Endometrial microvascular endothelial cells (primary cell): ENCODE results near the gene LCN2. TPM values are rescaled to one million over a fixed set of nuclear protein-coding genes. Genes with fewer than 3 reads are reported as not detected.

Experiments
- in situ Hi-C: cut with HindIII; loops from 2 replicates; pipeline ENCODE4 v1.10.0; 2017; ENCODE audit warnings: low sequenced_read_pairs, low pct_unique_long_range_greater_than_20kb; ENCODE audit errors: inconsistent ontology term
- total RNA-seq: library from RNA; depleted of rRNA; stranded (reverse); fragments of >200 nt; gene quantifications from one replicate; pipeline ENCODE4 v1.2.3, GENCODE V29; 2015; ENCODE audit errors: inconsistent ontology term

LCN2 gene
- total RNA-seq, 1 donor from 2014 or later, result not detected

GRCh38 chr9:128144239-128145181, 4.7 kb upstream of the LCN2 start:
- in situ Hi-C loops, result no loop called here

- in situ Hi-C loops, result no loop called here
These were observed 3.7 kb upstream of the LCN2 start for GRCh38 chr9:128145536-128145935.

- in situ Hi-C loops, result no loop called here
These were observed 3.3 kb upstream of the LCN2 start for GRCh38 chr9:128145951-128146351.

- in situ Hi-C loops, result no loop called here
These were observed 2.6 kb upstream of the LCN2 start for GRCh38 chr9:128146591-128147120.

GRCh38 chr9:128148509-128149000, 698 bp upstream of the LCN2 start:
- in situ Hi-C loops, result no loop called here

- in situ Hi-C loops, result no loop called here
These were observed 819 bp downstream of the LCN2 start for GRCh38 chr9:128149951-128150593.

GRCh38 chr9:128150594-128151308, 1.5 kb downstream of the LCN2 start:
- in situ Hi-C loops, result no loop called here

GRCh38 chr9:128151309-128152132, 2.3 kb downstream of the LCN2 start:
- in situ Hi-C loops, result no loop called here

GRCh38 chr9:128152133-128153059, 3.1 kb downstream of the LCN2 start:
- in situ Hi-C loops, result no loop called here

- in situ Hi-C loops, result no loop called here
These were observed 4.0 kb downstream of the LCN2 start for GRCh38 chr9:128153060-128153946.

- in situ Hi-C loops, result no loop called here
These were observed 4.9 kb downstream of the LCN2 start for GRCh38 chr9:128153947-128154695.

GRCh38 chr9:128155736-128156500, 6.7 kb downstream of the LCN2 start:
- in situ Hi-C loops, result no loop called here

GRCh38 chr9:128159522-128159783, 10.2 kb downstream of the LCN2 start:
- in situ Hi-C loops, result no loop called here

GRCh38 chr9:128159784-128160602, 10.7 kb downstream of the LCN2 start, which contains the start of gene BBLN:
Gene BBLN (plus strand): TSS chr9:128160265. CDS start chr9:128160408, 143 bp downstream.
- in situ Hi-C loops, result no loop called here
